ENCODE results near the gene APLNR.
"Not testable (repeated sequence)": the region's sequence is repeated elsewhere in the genome, so short reads cannot be mapped to it uniquely, and the experiment has no call there.

APLNR gene

DNA sequence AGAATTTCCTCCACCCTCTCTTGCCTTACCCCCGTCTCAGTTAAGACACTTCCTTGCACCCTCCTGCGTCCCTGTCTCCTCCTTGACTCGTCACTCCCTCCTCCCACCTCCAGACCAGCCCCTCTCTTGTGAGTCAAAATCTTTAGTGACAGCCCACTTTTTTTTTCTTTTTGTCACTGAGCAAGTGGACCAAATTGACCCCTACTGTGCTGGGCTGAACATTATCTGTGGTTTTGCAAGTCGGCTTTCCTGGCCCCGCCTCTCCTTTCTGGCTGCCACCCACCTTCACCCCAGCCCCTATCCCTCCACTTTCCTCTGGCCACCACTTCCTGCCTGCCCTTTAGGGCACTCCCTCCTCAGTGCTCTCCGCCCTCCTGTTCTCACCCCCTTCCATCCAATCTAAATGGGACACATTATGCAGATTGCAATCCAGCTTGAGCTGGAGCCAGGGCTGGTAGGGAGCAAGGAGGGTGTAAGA, at the start of gene APLNR:
APLNR (minus strand) TSS at position 47 of the 478 bp plus-strand sequence. CDS start 246 bp downstream, outside the sequence.
- no peak for DNase-seq (ENCODE audit: low spot score)

DNA sequence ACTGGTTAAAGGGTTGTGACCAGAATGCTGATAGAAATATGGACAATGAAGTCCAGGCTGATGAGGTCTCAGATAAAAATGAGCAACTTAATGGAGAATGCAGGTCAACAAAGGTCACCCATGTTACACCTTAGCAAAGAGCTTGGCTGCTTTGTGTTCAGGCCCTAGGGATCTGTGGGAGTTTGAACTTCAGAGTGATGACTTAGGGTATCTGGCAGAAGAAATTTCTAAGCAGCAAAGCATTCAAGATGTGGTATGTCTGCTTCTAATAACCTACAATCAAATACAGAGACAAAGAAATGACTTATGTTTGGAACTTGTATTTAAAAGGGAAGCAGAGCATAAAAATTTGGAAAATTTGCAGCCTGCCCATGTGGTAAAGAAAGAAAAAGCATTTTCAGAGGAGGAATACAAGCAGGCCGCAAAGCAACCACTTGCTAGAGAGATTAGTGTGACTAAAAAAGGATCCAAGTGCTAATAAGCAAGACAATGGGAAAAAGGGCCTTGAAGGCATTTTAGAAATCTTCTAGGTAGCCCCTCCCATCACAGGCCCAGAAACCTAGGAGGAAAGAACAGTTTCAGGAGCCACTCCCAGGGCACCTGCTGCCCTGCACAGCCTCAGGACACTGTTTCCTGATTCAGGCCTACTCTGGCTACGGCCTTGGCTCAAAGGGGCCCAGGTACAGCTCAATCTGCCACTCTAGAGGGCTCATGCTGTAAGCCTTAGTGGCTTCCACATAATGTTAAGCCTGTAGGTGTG, 46.4 kb upstream of the APLNR start:
- no peak for DNase-seq (ENCODE audit: low spot score)

DNA sequence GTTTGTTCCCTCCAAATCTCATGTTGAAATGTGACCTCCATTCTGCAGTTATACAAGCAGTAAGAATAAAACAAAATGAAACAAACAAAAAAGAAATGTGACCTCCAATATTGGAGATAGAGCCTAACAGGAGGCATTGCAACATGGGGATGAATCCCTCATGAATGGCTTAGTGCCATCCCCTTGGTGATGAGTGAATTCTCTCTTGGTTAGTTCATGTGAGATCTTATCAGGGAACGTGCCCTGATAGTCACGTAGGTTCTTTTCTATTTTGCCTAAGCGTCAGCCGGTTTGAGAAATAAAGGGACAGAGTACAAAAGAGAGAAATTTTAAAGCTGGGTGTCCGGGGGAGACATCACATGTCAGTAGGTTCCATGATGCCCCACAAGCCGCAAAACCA, 44.5 kb upstream of the APLNR start:
- not testable (repeated sequence) for DNase-seq (ENCODE audit: low spot score)

DNA sequence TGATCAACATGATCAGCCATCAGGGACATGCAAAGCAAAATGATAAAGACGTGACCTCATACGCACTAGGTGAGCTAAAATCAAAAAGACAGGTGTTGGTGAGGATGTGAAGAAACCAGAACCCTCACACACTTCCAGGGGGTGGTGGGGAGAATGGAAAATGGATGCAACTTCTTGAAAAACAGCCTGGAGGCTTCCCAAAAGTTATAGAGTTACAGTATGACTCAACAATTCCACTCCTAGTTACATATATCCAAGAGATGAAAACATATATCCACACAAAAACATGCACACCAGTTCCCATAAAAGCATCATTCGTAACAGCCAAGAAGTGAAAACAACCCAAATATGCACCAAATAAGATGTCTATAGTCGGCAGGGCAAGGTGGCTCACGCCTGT, 42.1 kb upstream of the APLNR start:
- no peak for DNase-seq (ENCODE audit: low spot score)

DNA sequence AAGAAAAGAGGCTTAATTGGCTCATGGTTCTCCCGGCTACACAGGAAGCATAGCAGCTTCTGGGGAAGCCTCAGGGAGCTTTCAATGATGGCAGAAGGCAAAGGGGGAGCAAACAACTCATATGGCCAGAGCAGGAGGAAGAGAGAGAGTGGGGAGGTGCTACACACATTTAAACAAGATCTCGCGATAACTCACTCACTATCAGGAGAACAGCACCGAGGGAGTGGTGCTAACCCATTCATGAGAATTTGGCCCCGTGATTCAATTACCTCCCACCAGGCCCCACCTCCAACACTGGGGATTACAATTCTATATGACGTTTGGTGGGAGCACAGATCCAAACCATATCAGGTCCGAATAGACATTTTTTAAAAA, 41.7 kb upstream of the APLNR start:
- no peak for DNase-seq (ENCODE audit: low spot score)

DNA sequence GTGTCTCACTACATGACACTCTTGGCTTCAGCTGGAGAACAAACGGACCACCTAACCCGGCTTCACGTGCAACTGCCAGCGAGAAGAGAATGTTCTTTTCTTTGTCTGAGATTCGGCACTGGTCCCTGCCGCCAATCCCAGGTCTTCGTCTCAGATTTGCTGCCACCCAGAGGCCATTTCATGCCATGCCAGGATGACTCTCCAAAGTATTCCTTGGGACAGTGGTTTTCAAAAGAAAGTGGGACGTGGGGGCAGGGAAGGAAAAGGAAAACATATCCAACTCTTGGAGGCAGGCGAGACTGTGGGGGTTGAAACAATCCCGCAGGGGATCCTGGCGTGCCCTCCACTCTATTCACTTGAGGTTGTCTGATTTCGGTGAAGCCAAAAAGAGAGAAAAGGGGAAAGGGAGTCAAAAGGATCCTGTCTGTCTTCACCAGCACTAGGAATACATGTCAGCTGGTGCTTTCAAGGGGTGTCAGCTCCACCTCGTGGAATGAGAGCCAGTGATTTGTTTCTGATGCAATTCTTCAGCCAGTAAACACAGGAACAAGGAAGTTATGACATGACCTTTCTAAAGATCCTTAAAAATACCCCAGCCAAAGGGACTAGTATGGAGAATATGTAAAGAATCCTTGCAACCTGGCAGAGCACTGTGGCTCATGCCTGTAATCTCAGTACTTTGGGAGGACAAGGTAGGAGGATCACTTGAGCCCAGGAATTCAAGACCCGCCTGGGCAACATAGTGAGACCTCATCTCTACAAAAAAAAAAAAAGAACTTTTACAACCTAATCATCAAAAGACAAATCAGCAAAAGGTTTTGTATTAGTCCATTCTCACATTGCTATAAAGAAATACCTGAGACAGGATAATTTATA, 41.0 kb upstream of the APLNR start:
- DNase-seq (ENCODE audit: low spot score) = peak; percentile 51

DNA sequence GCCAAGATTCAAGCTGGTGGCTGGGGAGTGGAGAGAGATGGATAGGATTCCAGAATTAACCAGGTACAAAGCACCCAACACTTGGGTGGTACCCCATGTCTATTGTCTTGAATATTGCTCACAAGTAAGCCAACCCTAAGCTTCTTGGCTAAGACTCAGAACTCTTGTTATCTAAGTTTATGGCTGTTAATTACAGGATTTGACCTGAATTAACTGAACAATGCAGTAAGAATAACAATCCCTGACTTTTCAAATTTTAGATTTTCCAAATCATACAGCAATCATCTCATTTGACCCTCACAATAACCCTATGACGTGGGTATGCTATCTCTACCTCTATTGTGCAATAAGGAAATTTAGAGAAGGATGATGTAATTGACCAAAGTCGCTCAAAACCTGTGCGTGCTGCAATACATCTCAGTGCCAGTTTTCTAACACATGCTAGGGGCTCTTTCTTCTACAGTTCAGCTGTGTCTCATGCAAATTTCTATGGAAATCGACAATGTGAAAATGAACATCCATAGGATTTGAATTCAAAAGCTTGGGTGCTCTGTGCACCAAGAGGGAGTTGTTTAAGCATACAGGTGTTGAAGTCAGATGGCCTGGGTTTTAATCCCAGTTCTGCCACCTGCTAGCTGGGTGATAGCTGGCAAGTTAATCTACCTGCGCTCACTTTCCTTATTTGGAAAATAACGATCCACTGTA, 40.1 kb upstream of the APLNR start:
- no peak for DNase-seq (ENCODE audit: low spot score)

DNA sequence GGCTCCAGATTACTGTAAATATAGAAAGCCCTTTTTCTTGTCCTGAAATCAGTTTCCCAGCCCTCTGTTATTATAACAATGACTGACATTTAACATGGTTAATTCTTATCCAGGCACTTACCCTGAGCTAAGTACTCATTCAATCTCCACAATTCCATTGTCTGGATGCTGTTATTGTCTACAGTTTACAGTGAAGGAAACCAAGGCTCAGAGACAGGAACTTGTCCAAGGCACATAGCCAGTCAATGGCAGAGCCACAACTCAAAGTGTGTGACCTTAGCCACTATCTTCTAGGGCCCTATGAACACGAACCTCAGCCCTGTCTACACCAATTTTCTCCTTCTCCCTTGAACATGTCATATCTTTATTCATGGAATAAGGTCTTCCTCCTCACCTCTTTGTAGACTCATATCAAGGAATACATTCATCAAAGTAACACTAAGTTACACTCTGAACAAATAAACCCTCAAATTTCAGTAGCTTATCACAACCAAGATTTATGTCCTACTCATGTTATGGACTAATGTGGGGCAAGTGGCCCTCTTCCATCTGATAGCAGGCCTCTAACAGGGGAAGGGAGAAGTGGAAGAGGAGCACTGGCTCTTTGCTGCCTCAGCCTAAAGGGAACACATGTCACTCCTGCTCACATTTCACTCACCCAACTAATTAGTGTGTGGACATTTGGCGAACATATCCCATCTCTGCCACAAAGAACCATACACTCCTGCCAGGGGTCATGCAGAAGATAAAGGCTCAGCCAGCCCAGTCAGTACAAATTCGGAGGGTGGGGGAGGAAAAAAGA, 39.3 kb upstream of the APLNR start:
- no peak for DNase-seq (ENCODE audit: low spot score)

DNA sequence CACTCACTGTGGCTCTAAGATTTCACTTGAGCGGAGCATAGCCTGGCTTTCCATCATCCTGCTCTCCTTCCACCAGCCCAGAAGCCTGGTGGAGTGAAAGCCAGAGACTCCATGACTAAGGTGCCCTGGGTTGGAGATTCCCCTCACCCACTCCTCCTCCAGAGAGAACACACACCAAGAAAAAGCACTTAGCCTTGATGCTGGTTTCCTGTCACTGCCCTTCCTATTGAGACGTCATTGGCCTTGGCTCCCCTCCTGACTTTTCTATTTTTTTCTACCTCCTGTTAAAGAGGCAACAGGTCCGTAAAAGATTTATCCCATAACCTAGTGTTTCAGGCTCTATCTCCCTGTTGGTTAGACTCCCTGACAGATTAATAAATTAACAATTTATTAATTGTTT, 38.5 kb upstream of the APLNR start:
- DNase-seq (ENCODE audit: low spot score) = no peak

DNA sequence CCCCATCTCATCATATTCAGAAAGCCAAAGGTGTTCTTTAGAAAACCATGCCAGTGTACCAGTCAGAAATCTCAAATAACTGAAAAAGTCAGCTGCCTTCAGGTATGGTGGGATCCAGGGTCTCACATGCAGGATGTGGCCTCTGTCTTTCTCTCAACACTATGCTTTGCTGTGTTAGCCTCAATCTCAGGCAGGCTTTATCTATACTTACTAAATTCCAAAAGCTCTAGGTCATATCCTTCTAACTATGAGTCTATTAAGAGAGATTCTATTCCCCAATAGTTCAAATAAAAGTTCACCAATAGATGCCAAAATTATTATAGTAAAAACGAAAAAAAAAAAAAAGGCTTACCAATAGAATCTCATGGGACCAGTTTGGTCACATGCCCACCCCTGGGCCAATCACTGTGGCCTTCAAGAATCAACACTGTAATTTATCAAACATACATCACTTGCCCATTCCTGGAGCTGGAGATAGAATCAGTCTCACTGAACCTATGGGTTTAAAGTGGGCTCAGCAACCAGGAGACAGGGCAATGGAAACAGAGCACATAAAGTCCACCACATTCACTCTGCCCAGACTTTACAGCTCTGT, 38.0 kb upstream of the APLNR start:
- no peak for DNase-seq (ENCODE audit: low spot score)

DNA sequence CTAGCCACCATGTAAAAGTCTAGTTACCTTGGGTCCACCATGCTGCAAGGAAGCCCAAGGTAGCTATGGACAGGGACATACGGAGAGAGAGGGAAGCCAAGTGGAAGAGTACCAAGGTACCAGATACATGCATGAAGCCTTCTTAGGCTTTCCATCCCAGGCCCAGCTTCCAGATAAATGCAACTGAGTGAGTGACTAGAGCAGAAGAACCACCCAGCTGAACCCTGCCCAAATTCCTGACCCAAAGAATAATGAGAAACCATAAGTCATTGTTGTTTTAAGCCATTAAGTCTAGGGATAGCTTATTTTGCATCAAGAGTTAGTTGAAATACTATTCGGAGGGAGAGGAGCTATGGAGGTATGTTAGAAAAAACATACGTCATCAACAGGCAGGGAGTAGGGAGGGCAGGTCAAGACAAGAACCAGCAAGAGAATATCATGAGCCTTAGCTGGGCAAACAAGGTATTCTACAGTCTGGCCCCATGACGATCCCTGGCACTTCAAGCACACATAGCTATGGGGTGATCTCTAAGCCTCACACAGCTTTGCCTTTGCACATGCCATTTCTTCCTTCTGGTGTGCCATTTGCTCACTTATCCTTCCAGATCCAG, 36.5 kb upstream of the APLNR start:
- DNase-seq (ENCODE audit: low spot score) = no peak

DNA sequence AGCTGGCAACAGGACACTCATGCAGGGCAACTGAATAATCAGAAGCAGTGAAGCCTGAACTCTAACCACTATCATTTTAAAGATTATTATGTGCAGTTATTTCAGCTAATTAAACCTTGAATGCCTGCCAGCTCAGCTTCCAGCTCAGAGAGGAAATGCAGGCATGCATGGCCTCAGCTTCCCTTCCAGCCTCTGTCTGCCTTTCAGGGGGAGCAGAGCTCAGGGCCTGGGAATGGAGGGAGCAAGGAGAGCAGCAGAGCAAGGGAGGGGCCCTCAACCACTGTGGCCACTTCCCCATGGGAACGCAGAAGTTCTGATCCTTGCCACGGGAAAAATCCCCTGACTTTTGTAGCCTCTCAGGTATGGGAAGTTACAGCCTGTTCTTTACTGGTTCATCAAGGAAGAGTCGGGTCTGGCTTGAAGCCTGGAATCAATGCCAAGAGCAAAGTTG, 32.5 kb upstream of the APLNR start:
- no peak for DNase-seq (ENCODE audit: low spot score)

DNA sequence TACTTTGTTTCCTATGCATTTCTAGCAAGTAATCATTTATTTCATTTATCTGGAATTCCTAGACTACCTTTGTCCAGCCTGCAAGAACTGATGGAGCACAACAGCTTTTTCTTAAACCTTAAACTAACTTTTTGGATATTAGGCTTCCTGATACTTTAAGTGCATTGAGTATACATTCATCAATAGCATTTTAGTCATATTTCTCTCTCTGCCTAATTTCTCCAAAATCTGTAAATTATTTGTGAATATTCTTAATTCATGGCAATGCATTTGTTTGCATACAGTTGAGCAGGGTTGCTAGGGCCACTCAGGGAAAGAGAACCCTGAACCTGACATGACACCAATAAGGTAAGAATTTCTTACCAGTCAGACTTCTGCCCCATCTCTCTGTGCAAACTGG, 29.1 kb upstream of the APLNR start:
- no peak for DNase-seq (ENCODE audit: low spot score)

DNA sequence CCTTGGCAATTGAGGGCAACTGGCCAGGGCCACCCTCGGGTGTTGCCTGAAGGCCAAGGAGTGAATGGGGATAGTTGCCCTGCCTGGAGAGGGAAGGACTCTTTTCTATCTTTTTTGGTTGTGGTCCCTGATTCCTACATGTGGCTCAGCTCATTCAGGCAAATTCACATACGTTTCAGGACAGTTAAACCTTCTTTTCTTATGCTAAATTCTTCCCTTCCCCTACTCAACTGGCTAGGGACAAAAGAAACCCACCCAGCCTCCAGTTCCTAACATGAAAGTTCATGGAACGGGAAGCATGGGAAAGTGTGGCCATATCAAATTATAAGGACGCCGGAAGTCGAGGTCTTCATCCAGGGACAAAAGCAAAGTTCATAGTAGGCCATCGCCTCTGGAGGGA, 26.3 kb upstream of the APLNR start:
- DNase-seq (ENCODE audit: low spot score) = no peak

DNA sequence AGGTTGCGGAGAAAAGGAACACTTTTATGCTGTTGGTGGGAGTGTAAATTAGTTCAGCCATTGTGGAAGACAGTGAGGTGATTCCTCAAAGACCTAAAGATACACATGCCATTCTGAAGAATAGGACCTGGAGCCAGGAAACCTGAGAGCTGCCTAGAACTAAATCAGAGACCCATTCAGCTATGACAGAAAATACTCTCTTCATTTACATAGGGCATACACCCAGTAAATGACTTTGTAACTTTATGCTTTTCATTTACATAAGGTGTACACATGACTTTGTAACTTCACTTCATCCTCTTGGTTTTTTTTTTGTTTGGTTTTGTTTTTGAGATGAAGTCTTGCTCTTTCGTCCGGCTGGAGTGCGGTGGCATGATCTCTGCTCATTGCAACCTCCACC, 25.1 kb upstream of the APLNR start:
- no peak for DNase-seq (ENCODE audit: low spot score)

DNA sequence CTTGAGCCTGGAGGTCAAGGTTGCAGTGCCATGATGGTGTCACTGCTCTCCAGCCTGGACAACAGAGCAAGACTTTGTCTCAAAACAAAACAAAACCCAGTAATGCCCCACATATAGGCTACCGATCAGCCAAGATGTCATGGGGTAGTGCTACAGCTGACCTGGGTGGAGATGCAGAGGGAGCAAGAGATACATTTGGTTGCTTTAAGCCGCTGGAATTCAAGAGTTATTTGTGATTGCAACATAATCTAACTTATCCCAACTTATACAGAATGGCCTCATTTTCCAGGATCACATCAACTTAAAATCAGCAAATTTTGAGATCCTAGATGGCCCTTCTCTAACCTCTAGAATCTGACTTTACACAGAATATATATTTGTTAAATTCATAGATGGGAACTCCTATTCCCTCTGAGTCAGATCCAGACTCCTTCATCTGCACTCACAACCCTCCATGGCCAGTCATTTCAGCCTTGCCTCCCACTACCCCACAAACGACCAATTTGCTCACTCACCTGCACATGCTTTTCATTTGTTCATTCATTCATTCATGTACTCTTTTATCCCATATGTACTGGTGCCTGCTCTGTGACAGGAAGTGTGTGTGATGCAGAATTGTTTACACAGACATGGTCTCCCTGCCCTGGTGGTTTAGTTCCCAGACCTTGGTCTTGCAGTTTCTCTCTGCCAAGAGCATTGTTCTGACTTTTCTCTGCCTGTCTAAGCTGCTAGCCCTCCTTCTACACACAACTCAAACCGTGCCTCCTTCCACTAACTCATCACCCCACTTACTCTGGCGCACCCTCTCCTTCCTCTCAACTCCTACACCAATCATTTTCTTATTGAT, 24.1 kb upstream of the APLNR start:
- DNase-seq (ENCODE audit: low spot score) = no peak

DNA sequence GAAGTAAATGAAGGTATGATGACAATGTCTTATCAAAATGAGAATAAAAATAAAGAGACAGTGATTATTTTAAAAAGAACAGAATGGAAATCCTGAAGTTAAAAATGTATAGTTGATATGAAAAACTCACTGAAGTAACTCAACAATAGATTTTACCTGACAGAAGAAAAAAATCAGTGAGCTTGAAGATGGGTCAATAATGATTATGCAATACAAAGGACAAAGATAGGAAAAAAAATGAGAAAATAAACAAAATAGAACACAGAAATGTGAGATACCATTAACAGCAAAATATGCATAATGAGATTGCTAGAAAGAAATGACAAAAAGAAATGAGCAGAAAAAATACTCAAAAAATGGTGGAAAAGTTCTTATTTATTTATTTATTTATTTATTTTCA, 19.1 kb upstream of the APLNR start:
- DNase-seq (ENCODE audit: low spot score) = no peak

DNA sequence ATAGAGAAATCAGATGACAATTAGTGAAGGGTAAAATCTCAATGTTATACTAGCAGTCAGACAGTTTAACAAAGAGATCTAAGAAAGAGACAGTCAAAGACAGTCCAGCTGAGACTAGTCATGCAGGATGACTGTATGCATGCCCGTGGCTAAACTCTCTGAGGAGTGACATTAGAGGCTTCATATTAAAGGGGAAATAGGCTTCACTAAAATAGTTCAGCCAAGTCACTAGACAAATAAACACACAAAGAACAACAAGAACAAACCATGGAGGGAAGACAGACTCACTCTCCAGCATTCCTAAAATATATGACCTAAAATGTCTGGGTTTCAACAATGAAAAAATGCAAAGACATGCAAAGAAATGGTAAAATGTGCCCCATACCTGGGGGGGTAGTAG, 18.6 kb upstream of the APLNR start:
- no peak for DNase-seq (ENCODE audit: low spot score)

DNA sequence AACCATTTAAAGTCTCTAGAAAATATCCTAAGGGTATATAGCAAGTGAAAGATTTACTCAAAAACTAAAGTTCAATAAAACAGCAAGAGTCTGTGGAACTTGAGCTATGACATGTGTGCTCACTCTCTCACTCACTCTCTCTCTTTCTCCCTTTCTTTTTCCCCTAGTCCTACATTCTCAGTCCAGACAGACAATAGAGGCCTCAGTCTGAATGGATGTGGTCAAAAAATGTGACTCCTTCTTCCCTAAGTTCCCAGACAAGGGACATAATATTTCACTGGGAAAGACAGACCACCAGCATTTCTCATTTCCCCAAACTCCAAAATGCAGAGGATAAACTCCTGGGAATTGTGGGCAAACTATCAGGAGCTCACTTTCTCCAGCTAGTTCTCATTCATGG, 17.6 kb upstream of the APLNR start:
- no peak for DNase-seq (ENCODE audit: low spot score)
